Measurements from ENCODE around the gene CLDN3. TPM values are rescaled to one million over a fixed set of nuclear protein-coding genes. Genes with fewer than 3 reads are reported as not detected.

Gene CLDN3
- not detected for total RNA-seq

GRCh38 chr7:73770002-73770859, at the start of gene CLDN3:
Gene CLDN3, minus strand, starts transcription at chr7:73770270. Its CDS starts 221 bp downstream, at chr7:73770049.

GRCh38 chr7:73738612-73739386, 31.3 kb downstream of the CLDN3 start, which contains the start of gene ABHD11:
Gene ABHD11, minus strand, starts transcription at chr7:73738802. Its CDS starts 32 bp downstream, at chr7:73738770.

Small RNA genes lying within 50 kb of the gene (small RNA-seq; reads per million reads assigned to genes)
- not detected for gene RN7SL265P (ENCODE audit: low replicate concordance)

Other genes with a start within 250 kb of the CLDN3 start
- gene BAZ1B, start 248.0 kb downstream of the CLDN3 start, total RNA-seq: 68.5 TPM
- 10.0 TPM for gene BCL7B, start 212.6 kb downstream of the CLDN3 start, total RNA-seq
- 25.4 TPM for gene TBL2, start 191.7 kb downstream of the CLDN3 start, total RNA-seq
- gene MLXIPL, start 145.7 kb downstream of the CLDN3 start, total RNA-seq: under 0.01 TPM
- 19.4 TPM for gene VPS37D, start 102.4 kb downstream of the CLDN3 start, total RNA-seq
- gene DNAJC30, start 86.8 kb downstream of the CLDN3 start, total RNA-seq: 4.4 TPM
- 24.4 TPM for gene BUD23, start 86.7 kb downstream of the CLDN3 start, total RNA-seq
- gene STX1A, start 50.6 kb downstream of the CLDN3 start, total RNA-seq: 74.5 TPM
- 7.5 TPM for gene ABHD11, start 31.5 kb downstream of the CLDN3 start, total RNA-seq
- 0.63 TPM for gene CLDN4, start 60.7 kb upstream of the CLDN3 start, total RNA-seq
- 0.94 TPM for gene METTL27, start 72.2 kb upstream of the CLDN3 start, total RNA-seq
- gene TMEM270, start 90.9 kb upstream of the CLDN3 start, total RNA-seq: not detected